GM10248 (cell line): Measurements from ENCODE around the gene ADCY10.
A peak's percentile ranks its signal among the peaks of the same experiment; 100 is the strongest.
"Not testable (repeated sequence)": the region's sequence is repeated elsewhere in the genome, so short reads cannot be mapped to it uniquely, and the experiment has no call there.

ENCODE experiments used
- CTCF ChIA-PET: fragments of 300-600 bp; sonication (Branson Sonifier 250); formaldehyde crosslinking; extraction: SDS; loops from one replicate; lab custom pipeline; 2021; ENCODE audit warnings: antibody characterized with exemption; lab: Yijun Ruan, JAX
- POLR2A ChIA-PET: fragments of 350-650 bp; sonication (Branson Sonifier 250); formaldehyde crosslinking; extraction: SDS; loops from one replicate; lab custom pipeline; 2020; ENCODE audit warnings: antibody characterized with exemption; lab: Yijun Ruan, JAX
- DNase-seq: peaks from one replicate; pipeline ENCODE4 v3.0.0; 2012; ENCODE audit errors: extremely low spot score
- CTCF ChIP-seq: IDR thresholded peaks from 2 replicates; pipeline ENCODE4 v1.5.1; 2012; ENCODE audit warnings: mild to moderate bottlenecking, low read depth; ENCODE audit errors: extremely low read depth, missing control alignments, control extremely low read depth

The ADCY10 gene

GRCh38 chr1:167819849-167820683, 93.9 kb downstream of the ADCY10 start:
- CTCF ChIA-PET = no interaction called here
- POLR2A ChIA-PET = no interaction called here
- TF ChIP-seq CTCF = no peak
- peak; percentile 80 for DNase-seq

- CTCF ChIA-PET = interaction anchor here (1.4 kb wide), 1 partner anchor 12 kb away, joined by 4 read pairs; no protein-coding TSS in a partner anchor
- POLR2A ChIA-PET = no interaction called here
- TF ChIP-seq CTCF = no peak
- no peak for DNase-seq
These were observed 98.3 kb downstream of the ADCY10 start for GRCh38 chr1:167815650-167816049.

DNA sequence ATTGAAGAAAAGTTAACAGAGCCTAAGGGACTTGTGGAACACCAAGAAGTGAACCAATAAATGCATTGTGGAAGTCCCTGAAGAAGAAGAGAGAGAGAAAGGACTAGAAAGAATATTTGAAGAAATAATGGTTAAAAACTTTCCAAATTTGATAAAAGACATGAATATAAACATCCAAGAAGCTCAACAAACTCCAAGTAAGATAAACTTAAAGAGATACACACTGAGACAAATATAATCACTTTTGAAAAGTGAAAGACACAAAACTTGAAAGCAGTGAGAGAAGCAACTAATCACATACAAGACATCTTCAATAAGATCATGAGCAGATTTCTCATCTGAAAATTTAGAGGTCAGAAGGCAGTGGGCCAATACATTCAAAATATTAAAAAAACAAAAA, 101.0 kb downstream of the ADCY10 start:
- DNase-seq = no peak
- ChIA-PET CTCF (interaction anchor here (1.5 kb wide), 2 partner anchors 9 to 12 kb away, joined by 6 to 8 read pairs; no protein-coding TSS in a partner anchor), POLR2A (no interaction called here)
- TF ChIP-seq CTCF = no peak

GRCh38 chr1:167808690-167809089, 105.2 kb downstream of the ADCY10 start:
- TF ChIP-seq CTCF = no peak
- DNase-seq = no peak
- POLR2A ChIA-PET = no interaction called here
- CTCF ChIA-PET = interaction anchor here (1.1 kb wide), 1 partner anchor 9 kb away, joined by 3 read pairs; no protein-coding TSS in a partner anchor

DNA sequence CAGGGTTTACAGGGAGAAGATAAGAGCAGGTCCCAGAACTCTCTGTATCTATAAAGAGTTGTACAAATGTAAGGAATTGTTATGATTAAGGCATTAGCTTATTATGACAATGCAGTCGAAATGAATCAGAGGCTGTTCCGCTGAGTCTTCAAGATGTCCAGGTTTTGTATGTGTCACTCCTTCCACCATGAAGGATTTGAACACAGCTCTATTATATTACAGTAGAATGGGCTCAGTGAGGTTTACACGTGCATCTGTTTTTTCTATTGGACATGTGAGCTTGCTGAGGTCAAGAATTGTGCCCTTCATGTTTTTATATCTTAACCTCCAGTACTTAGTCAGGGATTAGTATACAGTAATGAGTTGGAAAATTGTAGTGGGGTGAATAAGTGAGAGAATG, 105.8 kb downstream of the ADCY10 start:
- no peak for DNase-seq
- POLR2A ChIA-PET = no interaction called here
- CTCF ChIA-PET = interaction anchor here (1.1 to 1.2 kb wide), 2 partner anchors 8 to 18 kb away, joined by 3 read pairs; no protein-coding TSS in a partner anchor
- TF ChIP-seq CTCF = no peak

GRCh38 chr1:167806676-167807075, 107.3 kb downstream of the ADCY10 start:
- DNase-seq, CTCF ChIA-PET, POLR2A ChIA-PET: not testable (repeated sequence)

GRCh38 chr1:167806235-167806634, 107.7 kb downstream of the ADCY10 start:
- CTCF ChIA-PET, DNase-seq, POLR2A ChIA-PET: not testable (repeated sequence)
